Spleen (tissue), 7 donors: ENCODE measurements around the gene CAMTA1.

ENCODE experiments used
- CTCF ChIP-seq, 11 experiments: fragments of 200-600 bp in 7 of 11; fragments of 450-650 bp in 4 of 11; sonication (generic) in 4 of 11; IDR thresholded peaks in 8 of 11; conservative IDR thresholded peaks in 3 of 11; 1 replicate in 7 of 11; 2 replicates in 4 of 11; pipeline versions ENCODE4 v1.4.0 to v1.8.0; 2016 to 2021; ENCODE audit warnings: antibody characterized with exemption in 11 of 11, inconsistent platforms in 4 of 11, mild to moderate bottlenecking in 1 of 11
- POLR2A ChIP-seq, 3 donors: fragments of 450-650 bp; IDR thresholded peaks; one replicate each; pipeline ENCODE4 v1.5.1; 2017; ENCODE audit warnings: antibody characterized with exemption in 3 of 3, mild to moderate bottlenecking in 1 of 3
- POLR2AphosphoS5 ChIP-seq, 3 donors: sonication (generic); formaldehyde crosslinking; IDR thresholded peaks; one replicate each; pipeline ENCODE4 v1.5.1; 2017; ENCODE audit warnings: antibody characterized with exemption in 3 of 3
- donor health status: DM: no; HTN: no; CAD: no; lungs with moderate emphysema.
- donor health status: DM: no; HTN: no; CAD: no.
- donor health status: DM: no; HTN: no; CAD: no.

- TF ChIP-seq POLR2AphosphoS5 (IDR thresholded peaks at IDR 0.05): no peak
- no peak for TF ChIP-seq CTCF (IDR thresholded peaks at IDR 0.05 in 8 of 11, conservative IDR thresholded peaks at IDR 0.05 in 3 of 11)
- TF ChIP-seq POLR2A (IDR thresholded peaks at IDR 0.05): no peak
These were observed 163.6 kb downstream of the CAMTA1 start for GRCh38 chr1:6948861-6949260.
